ENCODE data around the gene EIF5.

The EIF5 gene

GRCh38 chr14:103385152-103385928, 51.3 kb downstream of the EIF5 start, which contains the start of gene MARK3:
TSS of gene MARK3 (plus strand) at chr14:103385415. CDS start at chr14:103386030, 615 bp downstream.
- peak within 1 kb of the TSS; percentile 85 for H3K27ac ChIP-seq
- peak; percentile 37 for TF ChIP-seq CTCF (IDR thresholded peaks at IDR 0.05)
- TF ChIP-seq ZFX (IDR thresholded peaks at IDR 0.05; ENCODE audit: borderline replicate concordance) = no peak

- TF ChIP-seq CTCF (IDR thresholded peaks at IDR 0.05) (0 out of 2 replicates have a peak, but pooled peaks have one; percentile 12), ZFX (IDR thresholded peaks at IDR 0.05; ENCODE audit: borderline replicate concordance) (no peak)
- H3K27ac ChIP-seq = peak overlapping the region; percentile 85
Observed at GRCh38 chr14:103385929-103386712, 52.1 kb downstream of the EIF5 start.

- H3K27ac ChIP-seq = 0 out of 2 replicates have a peak overlapping the region, but pooled peaks have one; percentile 85
- TF ChIP-seq CTCF (IDR thresholded peaks at IDR 0.05) (no peak), ZFX (IDR thresholded peaks at IDR 0.05; ENCODE audit: borderline replicate concordance) (no peak)
Observed at GRCh38 chr14:103386713-103387329, 52.8 kb downstream of the EIF5 start.

GRCh38 chr14:103388664-103389063, 54.6 kb downstream of the EIF5 start:
- TF ChIP-seq CTCF (IDR thresholded peaks at IDR 0.05) = no peak
- no peak for TF ChIP-seq ZFX (IDR thresholded peaks at IDR 0.05; ENCODE audit: borderline replicate concordance)
- no peak overlapping the region for H3K27ac ChIP-seq

- H3K27ac ChIP-seq = no peak overlapping the region
- TF ChIP-seq CTCF (IDR thresholded peaks at IDR 0.05) (no peak), ZFX (IDR thresholded peaks at IDR 0.05; ENCODE audit: borderline replicate concordance) (no peak)
Observed at GRCh38 chr14:103390605-103391004, 56.6 kb downstream of the EIF5 start.

- no peak for TF ChIP-seq ZFX (IDR thresholded peaks at IDR 0.05; ENCODE audit: borderline replicate concordance)
- TF ChIP-seq CTCF (IDR thresholded peaks at IDR 0.05) = peak; percentile 93
- H3K27ac ChIP-seq = no peak overlapping the region
Observed at GRCh38 chr14:103391048-103391447, 57.0 kb downstream of the EIF5 start.
